ENCODE results near the gene FOLR2.

FOLR2 gene

DNA sequence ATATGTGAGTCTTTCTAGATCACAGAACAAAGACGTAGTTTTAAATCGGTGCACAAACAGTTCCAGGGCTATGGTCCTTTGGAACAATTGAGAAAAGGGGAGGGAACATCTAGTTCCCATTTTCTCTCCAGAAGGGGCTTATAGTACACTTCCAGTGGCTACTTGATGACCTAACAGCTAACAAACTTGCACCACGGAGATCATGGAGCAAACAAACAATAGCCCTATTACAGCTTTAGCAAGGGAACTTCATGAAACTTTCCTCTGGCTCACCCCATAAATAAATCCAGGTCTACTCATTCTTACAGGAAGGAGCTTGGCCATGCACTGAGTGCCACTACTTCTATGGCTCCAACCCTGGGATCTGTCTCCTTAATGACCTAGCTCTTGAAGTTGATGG, 8.3 kb upstream of the FOLR2 start:
- no peak for DNase-seq

DNA sequence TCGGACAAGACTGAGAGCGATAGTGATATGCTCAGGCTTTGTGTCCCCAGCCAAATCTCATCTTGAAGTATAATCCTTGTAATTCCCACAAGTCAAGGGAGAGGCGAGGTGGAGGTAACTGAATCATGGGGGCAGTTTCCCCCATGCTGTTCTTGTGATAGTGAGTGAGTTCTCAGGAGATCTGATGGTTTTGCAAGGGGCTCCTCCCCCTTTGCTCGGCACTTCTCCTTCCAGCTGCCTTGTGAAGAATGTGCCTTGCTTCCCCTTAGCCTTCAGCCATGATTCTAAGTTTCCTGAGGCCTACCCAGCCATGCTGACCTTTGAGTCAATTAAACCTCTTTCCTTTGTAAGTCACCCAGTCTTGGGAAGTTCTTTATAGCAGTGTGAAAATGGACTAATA, 7.5 kb upstream of the FOLR2 start:
- DNase-seq = no peak

DNA sequence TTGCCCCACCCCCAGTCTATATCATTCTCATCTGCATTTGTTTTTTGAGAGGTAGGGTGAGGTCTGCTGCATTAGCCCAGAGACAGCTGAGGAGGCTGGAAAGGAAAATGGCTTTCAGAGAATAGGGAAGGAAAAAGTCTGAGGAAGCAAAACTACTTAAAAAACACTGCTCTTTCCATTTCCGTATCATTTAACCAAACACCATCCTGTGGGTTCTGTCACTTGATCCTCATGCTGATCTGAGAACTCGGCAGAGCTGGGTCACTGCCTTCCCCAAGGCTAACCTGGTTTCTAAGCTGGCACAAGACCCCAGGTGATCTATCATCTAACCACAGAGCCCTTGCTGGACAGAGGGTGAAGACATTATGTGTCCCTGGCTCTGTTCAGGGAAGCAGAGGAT, 1.2 kb downstream of the FOLR2 start:
- no peak for DNase-seq

DNA sequence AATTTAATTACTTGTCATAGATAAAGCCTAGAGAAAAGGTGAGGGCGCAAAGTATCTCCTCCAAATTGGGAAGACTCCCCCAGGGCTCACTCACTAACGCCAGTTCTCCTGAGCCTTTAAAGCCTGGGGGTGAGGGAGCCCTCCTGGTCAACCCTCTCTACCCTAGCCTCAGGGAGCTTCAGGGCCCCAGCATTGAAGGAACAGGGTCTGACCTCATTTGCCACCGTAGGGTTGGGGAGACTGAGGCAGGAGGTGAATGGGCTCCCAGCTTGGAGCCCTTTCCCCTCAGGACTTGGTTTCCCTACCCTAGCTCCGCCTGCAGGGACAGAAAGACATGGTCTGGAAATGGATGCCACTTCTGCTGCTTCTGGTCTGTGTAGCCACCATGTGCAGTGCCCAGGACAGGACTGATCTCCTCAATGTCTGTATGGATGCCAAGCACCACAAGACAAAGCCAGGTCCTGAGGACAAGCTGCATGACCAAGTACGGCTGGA, 1.7 kb downstream of the FOLR2 start:
- no peak for DNase-seq

DNA sequence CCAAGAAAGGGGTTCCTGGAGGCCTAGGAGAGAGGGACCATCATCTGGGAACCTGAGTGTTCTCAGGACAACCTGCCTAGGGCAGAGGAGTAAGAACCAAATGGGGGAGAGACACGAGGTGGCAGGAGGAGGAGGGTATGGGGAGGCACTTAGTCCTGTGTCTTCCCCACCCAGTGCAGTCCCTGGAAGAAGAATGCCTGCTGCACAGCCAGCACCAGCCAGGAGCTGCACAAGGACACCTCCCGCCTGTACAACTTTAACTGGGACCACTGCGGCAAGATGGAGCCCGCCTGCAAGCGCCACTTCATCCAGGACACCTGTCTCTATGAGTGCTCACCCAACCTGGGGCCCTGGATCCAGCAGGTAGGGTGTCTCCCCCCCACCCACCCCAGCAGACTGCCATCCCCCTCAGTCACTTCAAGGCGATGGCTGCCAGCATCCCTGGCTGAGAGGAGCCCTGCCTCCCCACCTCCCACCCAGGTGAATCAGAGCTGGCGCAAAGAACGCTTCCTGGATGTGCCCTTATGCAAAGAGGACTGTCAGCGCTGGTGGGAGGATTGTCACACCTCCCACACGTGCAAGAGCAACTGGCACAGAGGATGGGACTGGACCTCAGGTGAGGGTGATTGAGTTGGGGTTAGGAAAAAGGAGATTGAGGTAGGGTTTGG, 4.2 kb downstream of the FOLR2 start:
- DNase-seq = no peak

DNA sequence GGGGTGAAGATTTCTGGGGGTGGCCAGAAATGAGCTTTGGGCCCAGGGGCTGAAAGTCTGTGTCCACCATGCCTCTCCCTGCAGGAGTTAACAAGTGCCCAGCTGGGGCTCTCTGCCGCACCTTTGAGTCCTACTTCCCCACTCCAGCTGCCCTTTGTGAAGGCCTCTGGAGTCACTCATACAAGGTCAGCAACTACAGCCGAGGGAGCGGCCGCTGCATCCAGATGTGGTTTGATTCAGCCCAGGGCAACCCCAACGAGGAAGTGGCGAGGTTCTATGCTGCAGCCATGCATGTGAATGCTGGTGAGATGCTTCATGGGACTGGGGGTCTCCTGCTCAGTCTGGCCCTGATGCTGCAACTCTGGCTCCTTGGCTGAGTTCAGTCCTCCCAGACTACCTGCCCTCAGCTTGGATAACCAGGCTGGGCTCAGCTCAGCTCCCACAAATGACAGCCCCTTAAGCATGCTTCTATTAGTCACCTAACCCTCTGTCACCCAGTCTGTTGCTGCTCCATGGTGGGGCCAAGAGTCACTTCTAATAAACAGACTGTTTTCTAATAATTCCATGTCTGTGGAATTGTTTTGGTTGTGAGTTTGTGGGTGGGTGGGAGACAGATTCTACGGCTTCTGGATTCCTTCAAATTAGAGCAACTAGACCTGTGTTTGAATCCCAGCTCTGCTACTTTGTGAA, 4.9 kb downstream of the FOLR2 start:
- DNase-seq = no peak

DNA sequence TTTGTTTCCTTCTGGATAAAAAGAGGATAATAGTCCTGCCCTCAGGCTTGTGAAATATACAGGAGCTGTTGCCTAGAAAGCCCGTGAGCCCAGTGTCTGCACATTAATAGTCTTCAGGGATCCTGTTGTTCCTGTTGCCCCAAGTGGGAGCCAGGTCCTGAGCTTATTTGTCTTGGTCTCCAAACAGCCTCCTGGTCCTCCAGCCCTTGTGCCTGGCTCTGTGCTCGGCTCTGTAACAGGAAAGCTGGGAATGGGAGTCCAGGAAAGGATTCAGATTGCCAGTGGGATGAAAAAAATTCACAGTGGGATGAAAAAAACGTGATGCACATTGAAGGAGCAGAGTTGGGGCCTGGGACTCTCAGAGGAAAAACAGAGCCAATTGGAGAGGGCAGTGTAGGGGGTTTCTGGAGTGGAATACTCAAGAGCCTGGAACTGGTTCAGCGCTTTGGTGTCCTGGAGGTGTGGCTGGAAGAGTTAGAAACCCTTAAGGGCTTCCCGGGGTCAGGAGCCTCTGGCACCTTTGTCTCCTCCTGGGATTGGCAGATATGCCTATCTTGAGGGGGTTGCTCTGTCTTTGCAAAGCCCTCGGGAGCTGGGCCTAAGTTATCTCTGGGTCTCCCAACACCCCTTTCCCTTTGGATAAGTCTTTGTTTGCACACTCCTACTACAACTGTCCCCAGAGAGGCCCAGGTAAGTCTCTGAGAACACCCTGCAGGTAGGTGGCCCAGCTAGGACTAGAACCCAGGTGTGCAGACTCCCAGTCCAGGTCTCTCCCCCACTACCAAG, 5.7 kb downstream of the FOLR2 start:
- DNase-seq = no peak

DNA sequence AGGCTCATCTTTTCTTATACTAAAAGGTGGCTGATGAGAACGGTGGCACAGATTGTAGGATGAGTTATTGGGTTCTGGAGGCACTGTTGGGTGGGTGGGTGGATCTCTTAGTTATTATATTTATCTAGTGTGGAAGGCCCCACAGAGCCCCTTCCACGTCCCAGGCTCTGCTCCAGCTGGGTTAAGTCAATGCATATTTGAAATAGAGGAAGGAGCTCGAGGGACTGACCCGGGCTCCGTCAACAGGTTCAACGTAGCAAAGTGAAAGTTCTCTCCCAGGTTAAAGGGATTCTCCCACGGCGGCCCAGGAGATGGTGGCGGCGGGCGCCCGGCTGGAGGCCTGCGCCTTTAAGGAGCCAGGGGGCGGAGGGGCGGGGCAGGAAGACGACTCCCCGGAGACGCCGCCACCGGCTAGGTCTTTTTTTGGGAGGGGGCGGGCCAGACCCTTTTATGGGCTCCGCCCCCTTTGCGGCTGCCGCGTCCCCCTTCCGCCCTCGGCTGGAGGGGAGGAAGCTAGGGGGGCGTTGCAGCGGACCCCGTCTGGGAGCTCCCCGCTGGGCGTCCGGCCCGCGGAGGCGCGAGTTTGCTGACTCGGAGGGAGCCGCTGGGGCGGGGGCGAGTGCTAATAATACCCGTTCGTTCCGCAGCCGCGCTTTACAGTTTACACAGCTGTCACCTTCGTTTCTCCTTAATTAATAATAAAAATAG, 6.5 kb downstream of the FOLR2 start:
- peak; percentile 96 for DNase-seq

DNA sequence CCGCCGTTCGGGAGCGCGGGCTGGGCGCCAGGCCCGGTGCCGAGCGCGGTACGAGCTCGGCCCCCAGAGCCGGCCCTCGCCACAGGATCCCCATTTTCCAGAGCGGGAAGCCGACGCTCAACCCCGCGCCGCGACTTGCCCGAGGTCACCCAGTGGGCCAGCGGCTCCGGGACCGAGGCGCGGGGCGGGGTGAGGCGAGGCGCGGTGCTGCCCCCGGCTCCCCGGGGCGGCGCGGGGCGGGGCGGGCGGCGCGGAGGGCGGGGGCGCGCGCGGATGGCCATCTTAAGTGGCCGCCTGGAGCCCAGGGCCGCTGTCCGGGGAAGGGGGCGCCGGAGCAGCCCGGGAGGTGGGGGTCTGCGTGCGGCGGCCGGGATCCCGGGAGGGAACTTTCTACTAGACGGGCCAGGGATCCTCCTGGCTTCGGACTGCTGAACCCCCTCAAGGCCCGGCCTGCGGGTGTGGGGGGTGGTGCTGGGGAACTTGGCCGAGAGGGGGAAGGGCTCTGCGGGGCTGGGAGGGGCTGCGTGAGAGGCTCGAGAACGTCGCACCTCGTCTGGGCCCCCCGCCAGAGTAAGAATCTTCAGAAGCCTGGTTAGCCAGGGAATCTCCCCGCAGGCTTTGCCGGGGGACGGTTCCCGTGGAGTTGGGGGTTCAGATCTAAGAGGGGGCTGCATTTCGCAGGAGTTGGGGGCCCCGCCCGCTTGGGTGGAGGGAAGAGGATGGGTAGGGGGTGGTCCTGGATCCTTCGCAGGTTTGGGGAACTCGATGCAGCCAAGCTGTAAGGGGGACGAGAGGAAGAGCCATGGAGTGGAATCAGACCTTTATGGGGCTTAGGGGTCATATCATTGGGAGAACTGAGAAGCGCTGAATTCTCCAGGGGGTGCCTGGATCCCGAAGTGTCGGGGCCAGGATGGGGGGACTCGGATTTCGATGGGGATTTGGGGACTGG, 7.3 kb downstream of the FOLR2 start:
- DNase-seq = peak; percentile 90

DNA sequence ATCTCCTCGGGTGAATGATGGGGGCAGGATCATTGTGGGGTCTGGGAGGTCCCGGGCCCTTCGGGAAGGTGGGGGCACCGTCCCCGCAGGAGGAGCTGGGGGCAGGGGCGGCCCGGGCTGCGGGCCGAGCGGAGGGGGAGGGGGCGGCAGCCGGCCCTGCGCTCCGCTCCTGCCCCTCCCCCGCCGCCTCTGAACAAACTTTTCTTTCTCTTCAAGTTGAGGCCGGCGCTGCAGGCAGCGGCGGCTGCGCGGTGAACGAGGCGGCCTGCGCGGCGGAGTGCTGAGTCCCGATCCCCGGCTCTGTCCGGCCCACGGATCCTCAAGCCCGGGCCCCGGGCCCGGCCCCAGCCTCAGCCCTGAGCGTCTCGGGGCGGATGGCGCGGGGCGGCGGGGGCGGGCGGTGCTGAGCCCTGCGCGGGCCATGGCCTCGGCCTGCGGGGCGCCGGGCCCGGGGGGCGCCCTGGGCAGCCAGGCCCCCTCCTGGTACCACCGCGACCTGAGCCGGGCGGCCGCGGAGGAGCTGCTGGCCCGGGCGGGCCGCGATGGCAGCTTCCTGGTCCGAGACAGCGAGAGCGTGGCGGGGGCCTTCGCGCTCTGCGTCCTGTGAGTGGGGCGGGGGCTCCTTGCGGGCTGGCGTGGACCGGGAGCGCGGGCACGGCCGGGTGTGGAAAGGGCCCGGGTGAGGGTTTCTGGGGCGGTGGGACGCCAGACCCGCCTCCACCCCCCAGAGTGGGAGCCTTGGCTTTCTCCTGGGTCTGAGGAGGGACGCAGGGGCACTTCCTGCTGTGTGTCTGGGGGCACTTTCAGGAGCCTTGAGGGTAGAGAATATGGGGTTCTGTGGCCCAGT, 8.2 kb downstream of the FOLR2 start, which contains the start of gene INPPL1:
INPPL1 (plus strand) TSS at position 204 of the 847 bp plus-strand sequence; CDS start at position 422, 218 bp downstream.
- DNase-seq = peak; percentile 71

DNA sequence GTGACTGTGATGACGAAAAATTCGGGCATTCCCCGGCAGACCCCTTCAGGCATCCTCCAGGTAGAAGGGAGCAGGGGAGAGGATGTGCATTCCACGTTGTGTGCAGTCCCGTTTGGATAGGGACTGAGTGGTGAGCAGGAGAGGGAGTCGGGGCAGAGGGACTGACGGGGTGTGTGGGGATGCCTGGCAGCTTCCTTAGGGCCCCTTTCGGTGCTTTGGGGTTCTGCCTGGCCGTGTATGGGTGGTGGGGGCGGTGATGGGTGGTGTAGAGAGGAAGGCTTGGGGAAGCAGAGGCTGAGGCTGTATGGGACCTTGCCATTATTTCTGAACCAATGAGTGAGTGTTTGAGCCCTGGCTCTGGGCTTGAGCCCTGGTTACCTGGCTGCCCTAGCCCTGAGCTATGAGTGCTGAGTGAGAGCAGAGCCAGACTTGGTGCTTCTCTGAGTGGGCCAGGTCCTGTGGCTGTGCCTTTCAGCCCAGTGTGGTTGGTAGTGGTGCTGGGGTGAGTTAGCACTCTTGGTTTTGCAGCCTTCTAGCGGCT, 8.9 kb downstream of the FOLR2 start:
- DNase-seq = no peak

DNA sequence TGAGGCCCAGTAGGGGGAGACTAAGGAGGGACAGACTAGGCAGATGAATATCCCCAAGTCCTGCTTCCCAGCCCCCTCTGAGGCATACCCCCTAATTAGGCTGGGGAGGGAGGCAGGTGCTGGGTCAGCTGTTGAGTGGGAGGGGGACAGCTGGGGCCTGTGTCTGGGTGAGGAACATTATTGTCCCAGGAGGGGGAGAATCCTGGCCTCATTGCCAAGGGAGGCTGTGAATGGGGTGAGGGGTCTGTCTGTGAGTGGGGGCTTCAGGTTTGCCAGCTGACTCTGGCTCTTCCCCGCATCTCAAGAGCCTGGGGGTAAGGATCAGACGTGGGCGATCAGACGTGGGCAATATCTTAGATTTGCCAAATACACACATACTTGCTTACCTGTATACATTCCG, 10.1 kb downstream of the FOLR2 start:
- DNase-seq = no peak

DNA sequence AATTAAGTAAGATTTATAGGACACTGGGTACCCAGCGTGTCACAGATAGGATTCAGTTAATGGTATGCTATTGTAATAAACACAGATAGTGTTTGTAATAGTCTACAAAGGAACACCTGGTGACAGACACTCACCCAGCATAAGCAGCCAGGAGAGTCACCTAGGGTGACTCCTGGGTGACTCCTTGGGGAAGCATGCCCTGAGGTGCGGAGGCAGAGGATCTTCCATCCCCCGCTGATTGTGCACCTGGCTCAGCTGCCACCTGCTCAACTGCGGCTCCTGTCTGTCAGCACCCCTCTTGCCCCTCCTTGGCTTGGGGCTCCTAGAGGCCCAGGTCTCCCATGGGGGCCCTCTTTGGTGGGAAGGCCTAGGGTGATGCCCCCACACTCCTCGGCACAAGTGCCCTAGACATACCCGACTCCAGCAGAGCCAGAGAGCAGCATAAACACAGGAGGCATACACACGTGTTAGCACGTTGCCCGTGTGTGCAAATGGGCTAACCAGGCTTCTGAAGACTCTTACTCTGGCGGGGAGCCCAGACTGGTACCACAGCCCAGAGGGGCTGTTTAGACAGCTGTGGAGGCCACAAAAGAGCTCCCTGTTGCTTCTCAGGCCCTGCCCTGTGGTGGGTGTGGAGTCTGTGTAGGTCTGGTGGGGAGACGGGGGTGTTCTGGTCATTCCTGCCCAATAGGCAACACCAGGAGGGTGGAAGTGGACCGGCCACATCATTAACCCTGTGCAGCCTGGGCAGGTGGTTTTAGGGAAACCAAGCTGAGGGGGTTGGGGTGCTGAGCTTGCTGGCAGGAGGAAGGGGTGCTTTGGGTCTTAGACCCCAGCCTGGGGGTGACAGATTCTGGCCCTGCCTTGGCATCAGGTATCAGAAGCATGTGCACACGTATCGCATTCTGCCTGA, 11.0 kb downstream of the FOLR2 start:
- DNase-seq = peak; percentile 77

DNA sequence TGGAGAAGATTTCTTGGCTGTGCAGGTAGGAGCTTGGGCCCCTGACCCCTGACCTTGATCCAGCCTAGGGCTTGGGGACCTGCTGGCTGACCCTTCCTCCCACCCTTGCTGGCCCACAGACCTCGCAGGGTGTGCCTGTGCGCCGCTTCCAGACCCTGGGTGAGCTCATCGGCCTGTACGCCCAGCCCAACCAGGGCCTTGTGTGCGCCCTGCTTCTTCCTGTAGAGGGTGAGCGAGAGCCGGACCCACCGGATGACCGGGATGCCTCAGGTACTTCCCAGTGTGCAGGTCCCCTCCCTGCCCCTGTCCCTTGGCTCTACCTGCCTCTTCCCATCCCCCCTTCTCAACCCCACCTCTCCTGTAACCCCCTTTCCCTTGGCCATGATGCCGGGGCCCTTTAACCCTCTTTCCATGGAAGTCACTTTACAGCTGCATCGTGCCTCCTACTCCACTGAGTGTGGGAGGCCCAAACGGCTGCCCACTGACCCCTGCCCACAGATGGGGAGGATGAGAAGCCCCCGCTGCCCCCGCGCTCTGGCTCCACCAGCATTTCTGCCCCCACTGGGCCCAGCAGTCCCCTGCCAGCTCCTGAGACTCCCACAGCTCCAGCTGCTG, 11.7 kb downstream of the FOLR2 start:
- peak; percentile 43 for DNase-seq

DNA sequence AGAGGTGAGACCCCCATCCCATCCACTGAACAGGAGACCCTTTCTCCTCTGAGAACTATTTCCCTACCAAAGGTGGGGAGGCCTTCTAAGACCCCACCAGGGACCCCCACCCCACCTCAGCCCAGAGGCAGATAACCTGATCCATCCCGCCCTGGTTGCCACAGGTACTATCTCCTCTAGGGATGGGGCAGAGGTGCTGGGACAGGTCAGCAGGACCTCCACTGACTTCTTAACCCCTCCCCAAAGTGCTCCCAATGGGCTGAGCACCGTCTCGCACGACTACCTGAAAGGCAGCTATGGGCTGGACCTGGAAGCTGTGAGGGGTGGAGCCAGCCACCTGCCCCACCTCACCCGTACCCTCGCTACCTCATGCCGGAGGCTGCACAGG, 12.2 kb downstream of the FOLR2 start:
- peak; percentile 32 for DNase-seq

DNA sequence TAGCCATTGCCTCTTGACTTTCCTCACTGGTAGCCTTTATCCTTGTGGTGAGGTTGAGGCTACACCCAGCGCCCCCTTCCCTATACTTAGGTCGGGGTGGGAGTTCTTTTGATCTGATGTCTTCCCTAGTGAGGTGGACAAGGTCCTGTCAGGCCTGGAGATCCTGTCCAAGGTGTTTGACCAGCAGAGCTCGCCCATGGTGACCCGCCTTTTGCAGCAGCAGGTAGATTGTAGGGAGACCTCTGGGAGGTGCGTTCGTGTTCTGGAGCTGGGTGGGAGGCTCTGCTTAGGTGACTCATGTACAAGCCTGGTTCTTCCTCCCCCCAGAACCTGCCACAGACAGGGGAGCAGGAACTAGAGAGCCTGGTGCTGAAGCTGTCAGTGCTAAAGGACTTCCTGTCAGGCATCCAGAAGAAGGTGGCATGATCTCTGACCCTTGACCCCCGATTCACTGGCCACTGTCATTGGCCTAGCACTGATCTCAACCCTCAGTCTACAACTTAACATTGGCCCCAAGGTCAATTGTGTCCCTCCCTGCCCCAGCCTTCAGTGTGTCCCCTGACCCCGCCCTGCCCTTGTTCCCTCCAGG, 12.8 kb downstream of the FOLR2 start:
- DNase-seq = peak; percentile 29

DNA sequence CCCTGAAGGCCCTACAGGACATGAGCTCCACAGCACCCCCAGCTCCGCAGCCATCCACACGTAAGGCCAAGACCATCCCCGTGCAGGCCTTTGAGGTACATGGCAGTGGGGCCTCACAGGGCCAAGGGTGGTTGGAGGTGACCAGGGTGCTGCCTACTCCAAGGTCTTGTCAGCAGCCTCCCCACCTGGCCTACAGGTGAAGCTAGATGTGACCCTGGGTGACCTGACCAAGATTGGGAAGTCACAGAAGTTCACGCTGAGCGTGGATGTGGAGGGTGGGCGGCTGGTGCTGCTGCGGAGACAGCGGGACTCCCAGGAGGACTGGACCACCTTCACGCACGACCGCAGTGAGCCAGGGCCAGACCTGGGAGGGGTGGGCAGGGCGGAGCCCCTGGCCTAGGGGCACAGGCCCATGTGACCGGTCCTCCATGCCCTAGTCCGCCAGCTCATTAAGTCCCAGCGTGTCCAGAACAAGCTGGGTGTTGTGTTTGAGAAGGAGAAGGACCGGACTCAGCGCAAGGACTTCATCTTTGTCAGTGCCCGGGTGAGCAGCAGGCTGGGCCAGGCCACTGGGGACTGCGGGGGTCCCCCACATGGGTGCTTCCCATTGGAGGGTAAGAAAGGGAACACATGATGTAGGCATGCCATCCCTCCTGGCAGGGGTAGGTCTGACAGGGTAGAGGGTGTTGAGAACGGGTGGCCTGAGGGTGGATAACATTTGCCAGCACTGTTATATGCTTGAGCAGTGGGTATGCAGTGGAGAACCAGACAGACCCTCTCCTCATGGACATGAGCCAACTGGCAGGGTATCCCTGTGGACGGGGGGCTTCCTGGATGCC, 13.6 kb downstream of the FOLR2 start:
- DNase-seq = peak; percentile 26

All from left hindlimb (tissue), 1 donor.